Measurements from ENCODE around the gene ATG5.

The ATG5 gene

DNA sequence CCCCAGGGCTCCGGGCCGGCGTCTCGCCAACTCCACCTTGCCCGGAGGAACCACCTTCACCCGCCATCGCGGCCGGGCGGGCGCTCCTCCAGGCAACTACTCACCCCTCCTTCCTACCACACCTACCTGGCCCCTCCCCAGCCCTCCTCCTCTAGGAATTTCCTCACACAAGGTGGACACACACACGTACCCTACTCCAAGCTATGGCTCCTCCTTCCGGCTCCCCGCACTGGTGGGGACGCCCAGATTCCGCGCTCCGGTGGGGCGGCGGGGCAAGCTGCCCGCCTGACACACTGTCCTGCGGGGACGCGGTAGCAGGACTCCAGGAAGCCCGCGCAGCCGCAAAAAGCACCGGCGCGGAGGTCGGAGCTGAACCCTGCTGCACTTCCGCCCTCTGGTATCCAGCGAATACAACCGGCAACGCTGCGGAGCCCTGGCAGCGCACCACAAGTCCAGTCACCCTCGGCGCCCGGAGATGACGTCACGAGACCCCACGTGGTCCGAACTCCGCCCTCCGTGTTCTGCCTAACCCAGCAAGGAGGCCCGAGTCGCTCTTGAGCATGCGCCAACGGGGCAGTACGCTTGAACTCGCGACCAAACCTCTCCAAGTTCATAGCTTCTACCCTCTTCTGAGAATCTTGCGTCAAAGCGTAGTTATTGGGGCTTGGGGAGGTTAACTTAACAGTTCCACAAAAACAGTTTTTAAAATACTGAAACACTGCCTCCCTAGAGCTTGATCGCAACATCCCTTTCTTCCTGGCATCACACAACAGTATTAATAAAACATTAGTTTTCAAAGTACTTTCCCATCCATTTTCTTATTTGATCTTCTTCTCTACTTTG is at the start of gene ATG5:
TSS of gene ATG5 (minus strand) at position 425 of the 843 bp plus-strand sequence. CDS start 9,552 bp downstream, outside the sequence.
- DNase-seq = peak; percentile 70 to 86

GRCh38 chr6:106373502-106374239 is 48.1 kb upstream of the ATG5 start:
- no peak for DNase-seq

DNA sequence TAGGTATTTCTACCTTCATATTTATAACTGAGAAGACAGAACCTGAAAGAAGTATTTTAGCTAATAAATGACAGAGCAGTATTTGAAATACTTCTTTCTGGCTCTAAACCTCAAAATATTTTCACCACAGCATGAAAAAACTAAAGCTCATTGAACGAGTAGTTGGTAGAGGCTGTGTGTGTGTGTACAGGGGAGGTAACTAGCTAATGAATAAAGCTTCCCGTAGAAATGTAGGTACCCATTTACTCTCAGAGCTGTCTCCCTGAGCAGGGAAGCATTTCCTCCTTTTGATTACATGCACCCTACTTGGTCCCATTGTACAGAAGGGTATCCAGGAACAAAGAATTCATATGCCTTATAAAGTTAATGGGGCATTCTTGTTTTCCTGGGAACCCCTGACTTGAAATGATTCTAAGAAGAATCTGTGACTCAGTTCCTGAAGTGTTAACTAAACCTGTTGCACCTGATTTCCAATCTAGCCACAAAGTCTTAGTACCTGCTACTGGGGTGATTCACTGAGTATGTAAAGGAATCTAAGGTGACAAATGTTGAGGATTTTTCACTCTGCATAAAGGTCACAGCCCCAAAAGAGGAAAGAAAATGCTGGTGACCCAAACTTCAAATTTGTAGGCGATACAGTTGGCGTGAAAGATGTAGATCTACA is 47.4 kb upstream of the ATG5 start:
- no peak for DNase-seq

DNA sequence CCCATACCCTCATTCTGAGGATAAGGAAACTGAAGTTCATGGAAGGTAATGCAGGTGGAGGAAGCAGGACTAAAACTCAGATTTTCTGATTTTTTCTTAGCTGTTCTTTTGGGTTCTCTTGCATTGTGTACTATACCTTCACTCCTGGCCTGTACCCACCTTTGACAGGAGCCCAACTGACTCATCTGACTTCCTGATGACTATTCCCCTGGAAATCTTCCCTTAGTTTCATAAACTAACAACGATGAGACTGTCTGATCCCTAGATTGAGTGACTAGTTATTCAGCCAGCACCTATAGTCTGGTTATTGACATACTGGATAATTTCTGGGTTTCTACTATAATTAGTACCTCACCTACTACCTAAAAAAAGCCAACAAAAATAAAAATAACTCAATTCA is 45.1 kb upstream of the ATG5 start:
- DNase-seq = no peak

GRCh38 chr6:106369739-106370138 is 44.2 kb upstream of the ATG5 start:
- DNase-seq = no peak

GRCh38 chr6:106363401-106364138 is 38.0 kb upstream of the ATG5 start:
- DNase-seq = no peak

GRCh38 chr6:106360989-106361430 is 35.5 kb upstream of the ATG5 start:
- DNase-seq = no peak

DNA sequence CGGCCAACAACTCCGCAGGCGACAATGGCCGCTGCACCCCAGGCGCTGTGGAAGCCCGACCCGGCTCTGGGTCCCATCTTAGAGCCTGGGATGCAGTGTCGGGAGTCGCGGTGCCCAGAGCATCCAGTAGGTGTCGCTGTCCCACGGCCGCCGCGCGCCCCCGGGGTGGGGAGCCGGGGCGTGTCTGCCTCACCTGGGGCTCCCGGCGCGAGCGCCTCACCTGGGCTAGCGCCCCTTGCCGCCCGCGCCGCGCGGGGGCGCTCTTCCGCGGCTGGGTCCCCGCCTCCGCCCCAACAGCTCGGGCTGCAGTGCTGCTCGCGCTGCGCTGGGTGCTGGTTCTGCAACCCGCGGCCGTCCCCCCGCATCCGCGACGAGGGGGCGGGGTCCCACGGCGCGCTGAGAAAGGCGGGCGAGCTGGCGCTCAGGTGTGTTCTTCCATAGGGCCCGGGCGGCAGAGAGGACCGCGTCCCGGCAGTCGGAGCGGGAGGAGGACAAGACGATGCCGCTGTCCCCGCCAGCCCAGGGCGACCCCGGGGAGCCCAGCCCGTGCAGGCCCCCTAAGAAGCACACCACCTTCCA is 34.9 kb upstream of the ATG5 start, which contains the start of gene CRYBG1:
TSS of gene CRYBG1 (plus strand) at position 308 of the 579 bp plus-strand sequence. CDS start at position 500, 192 bp downstream.
- DNase-seq = no peak

DNA sequence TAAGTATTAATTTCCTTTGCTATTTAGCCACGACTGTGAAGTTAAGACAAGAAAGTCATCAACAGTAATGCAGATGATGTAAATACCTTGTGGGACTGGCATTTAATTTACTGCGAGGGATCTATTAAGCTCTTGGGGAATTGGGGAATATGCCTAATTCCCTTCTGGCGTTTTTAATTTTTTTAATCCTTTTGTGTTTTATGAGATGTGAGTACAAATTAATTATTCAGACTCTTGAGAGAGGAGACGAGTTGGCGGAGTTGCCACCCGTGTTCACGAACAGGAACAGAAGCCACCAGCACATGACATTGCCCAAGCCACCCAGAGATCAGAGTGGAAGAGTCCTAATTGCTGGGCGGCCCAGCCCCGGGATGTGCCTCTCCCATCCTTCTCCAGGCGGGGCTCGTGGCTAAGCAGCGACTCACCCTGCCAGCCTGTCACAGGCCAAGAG is 34.4 kb upstream of the ATG5 start:
- no peak for DNase-seq

- no peak for DNase-seq
These were observed 30.8 kb upstream of the ATG5 start for GRCh38 chr6:106356378-106356777.

GRCh38 chr6:106347219-106347618 is 21.7 kb upstream of the ATG5 start:
- DNase-seq = no peak

DNA sequence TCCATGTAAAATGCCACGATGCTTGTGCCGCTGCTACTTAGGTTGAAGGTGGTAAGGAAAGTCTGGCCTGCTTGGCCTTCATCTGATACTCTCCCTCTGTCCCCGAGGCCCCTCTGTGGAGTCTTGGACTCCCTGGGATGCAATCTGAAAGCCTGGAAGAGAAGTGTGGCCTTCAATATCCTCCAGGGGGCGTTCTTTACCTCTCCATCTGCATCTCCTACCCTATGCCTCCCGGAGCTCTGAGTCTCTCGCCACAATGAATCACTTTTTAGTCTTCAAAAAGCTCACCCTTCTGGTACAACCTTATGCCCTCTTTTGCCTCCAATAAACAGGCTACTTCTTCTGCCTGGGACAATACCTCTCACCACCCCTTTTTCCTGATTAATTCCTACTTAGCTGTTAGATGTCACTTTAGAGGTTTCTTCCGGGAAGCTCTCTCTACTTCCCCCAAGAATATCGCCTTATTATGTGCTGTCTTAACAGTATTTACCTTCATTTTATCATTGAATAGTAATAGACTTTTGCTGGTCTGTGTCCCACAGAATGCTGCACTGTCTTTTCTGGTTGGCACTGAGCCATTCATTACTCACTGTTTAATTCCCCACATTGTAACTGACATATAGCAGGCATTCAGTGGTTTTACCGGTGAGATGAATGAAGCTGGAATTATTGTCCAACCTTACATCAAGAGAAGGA is 13.9 kb upstream of the ATG5 start:
- DNase-seq = no peak

DNA sequence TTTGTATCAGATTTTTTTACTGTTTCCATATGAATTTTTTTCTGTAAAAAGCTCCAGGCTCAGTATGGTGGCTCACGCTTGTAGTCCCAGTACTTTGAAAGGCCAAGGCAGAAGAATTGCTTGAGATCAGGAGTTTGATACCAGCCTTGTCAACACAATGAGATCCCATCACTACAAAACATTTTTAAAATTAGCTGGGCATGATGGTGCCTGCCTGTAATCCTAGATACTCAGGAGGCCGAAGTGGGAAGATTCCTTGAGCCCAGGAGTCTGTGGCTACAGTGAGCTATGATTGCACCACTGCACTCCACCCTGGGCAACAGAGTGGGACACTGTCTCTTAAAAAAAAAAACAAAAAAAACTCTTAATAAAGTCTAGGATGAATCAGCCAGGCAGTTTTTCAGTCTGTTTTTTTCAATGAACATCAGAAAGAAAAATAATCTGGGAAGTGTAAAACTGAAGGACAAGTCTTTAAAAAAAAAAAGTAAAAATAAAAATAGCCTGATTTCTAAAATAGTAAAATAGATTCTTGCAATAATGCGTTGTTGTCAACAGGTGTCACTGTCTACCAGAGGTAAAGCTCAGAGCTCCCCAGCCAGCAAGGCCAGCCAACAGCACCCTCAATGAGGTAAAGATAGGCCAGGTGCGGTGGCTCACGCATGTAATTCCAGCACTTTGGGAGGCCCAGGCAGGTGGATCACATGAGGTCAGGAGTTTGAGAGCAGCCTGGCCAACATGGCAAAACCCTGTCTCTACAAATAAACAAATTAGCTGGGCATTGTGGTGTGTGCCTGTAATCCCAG is 9.3 kb upstream of the ATG5 start:
- DNase-seq = no peak

GRCh38 chr6:106324726-106325335 is 729 bp downstream of the ATG5 start:
- no peak for DNase-seq

DNA sequence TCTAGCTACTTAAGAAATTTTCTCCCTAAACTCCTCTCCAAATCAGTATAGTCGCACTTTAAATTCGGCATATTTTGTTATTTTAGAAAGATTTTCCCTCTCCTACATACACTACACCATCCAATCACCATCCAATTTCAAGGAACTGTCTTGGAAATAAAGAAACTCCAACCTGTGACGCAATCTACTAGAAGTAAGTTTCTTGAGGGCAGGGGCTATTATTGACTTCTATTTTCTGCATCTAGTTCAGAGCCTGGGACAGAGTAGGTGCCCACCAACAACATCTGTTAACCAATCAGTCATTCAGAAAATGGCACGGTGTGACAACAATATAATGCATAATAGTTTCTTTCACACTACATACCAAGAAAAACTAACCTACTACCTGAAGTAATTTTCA is 3.6 kb downstream of the ATG5 start:
- no peak for DNase-seq

- no peak for DNase-seq
These were observed 6.7 kb downstream of the ATG5 start for GRCh38 chr6:106318851-106319250.

DNA sequence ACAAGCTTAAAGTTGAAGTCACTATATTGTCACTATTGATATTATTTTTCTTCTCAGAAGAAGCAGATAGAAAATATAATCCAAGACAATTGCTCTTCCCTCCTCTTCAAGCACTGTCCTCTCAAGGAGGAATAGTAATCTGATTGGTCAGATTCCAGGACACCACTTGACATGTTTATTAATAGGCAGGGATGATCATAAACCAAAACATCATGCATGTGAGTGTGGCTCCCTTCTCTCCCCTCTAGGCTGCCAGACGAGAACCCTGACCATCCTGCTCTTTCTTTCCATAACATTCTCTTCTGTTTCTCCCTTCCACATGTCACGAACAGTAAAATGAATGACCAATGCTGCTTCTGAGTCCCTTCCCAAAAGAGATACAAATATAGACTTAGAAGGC is 7.5 kb downstream of the ATG5 start:
- no peak for DNase-seq

DNA sequence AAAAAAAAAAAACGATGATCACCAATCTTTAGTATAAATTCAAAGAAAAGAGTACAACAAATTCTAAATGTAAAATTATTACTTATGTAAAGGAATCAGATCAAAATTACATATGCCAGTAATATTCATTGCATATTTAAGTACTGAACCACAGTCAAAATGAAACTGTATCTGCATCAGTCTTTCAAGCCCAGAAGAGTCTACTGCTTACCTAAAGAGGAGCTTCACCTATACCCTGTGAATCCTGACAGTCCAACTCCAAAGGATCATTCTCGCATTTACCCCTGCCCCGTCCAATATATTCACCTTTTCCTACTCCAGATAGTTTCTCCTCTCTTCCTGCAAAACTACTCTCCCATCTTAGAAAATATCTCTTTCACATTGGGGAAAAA is 9.2 kb downstream of the ATG5 start:
- DNase-seq = no peak

DNA sequence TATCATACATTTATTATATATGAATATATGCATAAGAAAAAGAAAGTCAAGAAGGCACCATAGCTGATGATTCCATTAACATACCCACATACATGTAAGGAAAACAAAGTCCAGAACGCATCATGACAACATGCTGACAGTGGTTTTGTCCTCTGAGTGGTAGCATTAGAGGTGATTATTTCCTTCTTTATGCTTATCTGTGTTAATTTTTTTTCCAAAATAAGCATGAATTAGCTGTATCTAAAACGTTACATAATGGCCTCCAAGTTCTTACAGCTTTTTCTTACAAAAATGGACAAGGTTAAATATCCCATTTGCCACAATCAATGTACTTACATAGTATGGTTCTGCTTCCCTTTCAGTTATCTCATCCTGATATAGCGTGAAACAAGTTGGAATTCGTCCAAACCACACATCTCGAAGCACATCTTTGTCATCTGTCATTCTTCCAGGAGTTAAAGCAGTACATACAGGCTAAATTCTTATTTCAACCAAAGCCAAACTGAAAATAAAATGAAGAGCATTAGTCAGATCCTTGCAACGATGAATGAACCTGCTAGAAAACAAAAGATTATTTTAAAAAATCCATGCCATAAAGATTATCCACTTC is 9.7 kb downstream of the ATG5 start:
- no peak for DNase-seq

All from cerebellar nuclear complex (tissue), 1 donor.